Putamen (tissue), 1 donor: ENCODE measurements around the gene CAPN11.
A peak's percentile ranks its signal among the peaks of the same experiment; 100 is the strongest.

ENCODE experiments used
- DNase-seq: peaks from one replicate; pipeline ENCODE4 v3.0.0-alpha.2; 2016; ENCODE audit warnings: low spot score

CAPN11 gene

DNA sequence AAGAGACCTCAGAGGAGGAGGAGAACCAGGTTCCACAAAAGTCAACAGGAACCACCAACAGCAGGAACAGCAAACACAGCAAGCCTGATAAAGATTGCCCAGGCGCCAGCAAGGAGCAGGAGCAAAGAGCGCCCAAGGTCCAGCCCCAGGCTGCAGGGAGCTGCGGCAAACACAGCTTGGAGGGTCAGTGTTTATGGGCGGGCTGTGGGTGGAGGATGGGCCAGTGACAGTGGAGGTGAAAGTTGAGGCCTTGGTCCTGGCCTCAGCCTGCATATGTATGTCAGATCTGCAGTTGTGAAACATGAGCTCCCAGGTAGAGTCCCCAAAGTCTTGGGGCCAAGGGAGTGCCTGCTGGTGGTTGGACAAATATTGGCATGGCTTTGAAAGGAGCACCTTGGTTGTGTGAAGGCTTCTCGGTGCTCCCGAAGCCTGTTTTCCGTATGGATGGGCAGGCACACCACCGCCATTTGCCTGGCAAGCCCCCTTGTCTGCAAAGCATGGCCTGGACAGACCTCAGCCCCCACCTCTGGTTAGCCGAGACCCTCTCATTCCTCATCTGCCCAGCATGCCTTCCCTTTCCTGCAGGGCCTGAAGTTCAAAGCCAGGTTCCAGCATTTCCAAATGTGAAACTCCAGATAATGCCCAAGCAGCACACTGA lies 2.0 kb upstream of the CAPN11 start:
- DNase-seq, result no peak

DNA sequence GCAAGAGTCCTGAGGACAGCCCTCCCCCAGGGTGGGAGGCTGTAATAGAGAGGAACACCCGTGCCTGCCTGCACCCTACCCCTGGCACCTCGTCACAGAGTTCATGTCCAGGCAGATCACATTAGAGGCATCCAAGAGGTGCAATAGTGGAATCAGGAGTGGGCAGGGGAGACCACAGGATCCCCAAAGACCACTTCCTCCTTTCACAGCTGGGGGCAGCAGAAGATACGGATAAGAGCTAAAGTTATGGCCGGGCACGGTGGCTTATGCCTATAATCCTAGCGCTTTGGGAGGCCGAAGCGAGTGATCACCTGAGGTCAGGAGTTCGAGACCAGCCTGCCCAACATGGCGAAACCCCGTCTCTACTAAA lies 1.5 kb upstream of the CAPN11 start:
- no peak for DNase-seq

DNA sequence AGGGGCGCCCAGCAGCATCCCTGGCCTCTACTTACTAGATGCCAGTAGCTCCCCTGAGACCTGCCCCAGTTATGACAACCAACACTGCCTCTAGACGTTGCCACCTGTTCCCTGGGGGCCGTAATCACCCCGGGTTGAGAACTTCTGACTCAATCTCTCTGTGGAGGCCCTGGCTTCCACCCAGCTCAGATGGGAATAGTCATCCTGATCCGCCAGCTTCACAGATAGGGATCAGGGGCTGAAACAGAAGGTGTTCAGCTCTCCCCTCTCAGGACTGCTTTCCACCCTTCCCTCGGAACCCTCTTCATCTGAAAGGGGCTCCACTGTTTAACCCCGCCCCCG lies 3.3 kb downstream of the CAPN11 start:
- no peak for DNase-seq

DNA sequence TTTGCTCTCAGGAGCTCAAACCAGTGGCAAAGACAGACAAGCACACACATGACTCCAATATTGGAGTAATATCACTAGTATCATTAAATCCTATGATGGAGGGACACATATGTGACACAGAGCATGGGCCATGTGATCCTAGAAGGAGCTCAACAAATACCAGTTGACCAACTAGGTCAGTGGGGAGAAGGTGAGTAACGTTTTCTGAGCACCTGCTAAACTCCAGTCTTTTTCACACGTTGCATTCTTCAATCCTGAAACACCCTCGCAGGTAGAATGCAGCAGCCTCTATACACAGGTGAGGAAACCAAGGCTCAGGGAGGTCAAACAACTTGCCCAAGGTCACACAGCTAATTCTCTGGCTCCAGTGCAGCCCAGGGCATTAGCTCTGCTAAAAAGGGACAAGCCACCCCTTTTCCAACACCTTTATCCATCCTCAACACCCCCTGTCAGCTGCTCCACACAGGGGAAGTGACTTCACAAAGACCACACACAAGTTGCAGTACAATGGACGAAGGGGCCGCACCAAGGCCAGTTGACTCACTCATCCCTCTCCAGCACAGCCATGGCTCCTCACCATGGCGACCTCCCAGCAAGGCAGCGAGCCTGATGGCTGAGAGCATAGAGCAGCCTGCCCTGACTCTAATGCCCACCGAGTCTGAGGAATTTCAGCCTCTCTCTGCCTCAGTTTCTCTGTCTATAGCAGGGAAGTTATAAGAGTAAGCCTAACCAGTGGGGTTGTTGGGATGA lies 4.4 kb downstream of the CAPN11 start:
- no peak for DNase-seq

DNA sequence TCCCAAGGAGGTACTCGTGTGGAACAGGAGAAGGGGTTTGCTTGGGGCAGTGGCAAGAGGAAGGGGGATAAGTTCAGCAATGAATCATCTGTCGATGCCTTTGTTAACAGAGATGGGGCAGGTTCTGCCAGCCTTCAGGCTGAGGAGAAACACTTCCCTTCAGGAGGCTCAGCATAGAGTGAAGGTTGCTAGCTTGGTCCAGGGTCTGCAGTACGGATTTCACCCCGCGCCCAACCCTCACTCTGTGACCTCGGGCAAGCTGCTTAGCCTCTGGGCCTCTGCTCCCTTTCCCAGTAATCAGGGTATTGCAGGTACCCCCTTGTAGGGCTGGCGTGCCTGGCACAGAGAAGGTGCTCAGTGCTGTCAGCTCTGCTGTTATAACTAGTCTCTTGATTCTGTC lies 7.5 kb downstream of the CAPN11 start:
- no peak for DNase-seq

DNA sequence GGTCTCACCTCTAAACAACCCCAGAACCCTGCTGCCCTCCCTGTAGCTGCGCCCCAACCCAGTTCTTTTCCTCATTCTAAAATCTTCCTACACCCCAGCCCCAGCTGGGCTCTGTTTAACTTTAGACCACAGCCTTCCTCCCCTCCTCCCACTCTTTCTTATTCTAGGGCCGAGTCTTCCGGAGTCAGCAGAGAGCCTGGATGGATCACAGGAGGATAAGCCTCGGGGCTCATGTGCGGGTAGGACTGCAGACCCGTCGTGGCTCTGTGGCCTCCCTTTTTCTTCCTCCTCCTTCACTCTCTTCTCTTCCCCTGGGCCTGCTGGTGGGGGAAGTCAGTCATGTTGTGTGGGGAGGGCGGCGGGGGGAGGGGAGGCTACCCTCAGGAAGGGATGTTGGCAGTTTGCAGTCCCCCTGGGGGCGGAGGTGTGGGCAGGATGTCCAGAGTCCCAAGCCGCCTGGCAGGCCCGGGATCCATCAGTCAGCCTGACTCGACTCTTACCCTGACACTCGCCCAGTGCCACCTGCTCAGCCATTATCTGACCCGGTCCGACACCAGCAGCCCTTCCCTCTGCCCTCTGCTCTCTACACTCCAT lies 8.1 kb downstream of the CAPN11 start:
- no peak for DNase-seq

DNA sequence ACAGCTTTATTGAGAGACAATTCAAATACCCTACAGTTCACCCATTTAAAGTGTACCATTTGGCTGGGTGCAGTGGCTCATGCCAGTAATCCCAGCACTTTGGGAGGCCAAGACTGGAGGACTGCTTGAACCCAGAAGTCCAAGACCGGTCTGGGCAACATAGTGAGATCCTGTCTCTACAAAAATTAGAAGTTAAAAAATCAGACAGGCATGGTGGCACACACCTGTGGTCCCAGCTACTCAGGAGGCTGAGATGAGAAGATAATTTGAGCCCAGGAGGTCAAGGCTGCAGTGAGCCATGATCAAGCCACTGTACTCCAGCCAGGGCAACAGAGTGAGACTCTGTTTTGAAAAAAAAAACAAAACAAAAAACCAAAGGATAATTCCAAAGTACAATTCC lies 8.9 kb downstream of the CAPN11 start:
- DNase-seq, result no peak

DNA sequence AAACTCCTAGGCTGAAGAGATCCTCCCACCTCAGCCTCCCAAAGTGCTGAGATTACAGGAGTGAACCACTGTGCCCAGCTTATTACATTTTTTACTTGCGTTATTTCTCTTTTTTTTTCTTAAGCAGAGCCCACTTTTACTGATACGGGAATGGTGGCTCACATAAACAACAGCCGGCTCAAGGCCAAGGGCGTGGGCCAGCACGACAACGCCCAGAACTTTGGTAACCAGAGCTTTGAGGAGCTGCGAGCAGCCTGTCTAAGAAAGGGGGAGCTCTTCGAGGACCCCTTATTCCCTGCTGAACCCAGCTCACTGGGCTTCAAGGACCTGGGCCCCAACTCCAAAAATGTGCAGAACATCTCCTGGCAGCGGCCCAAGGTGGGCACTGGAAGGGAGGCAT lies 10.5 kb downstream of the CAPN11 start:
- DNase-seq, result no peak

DNA sequence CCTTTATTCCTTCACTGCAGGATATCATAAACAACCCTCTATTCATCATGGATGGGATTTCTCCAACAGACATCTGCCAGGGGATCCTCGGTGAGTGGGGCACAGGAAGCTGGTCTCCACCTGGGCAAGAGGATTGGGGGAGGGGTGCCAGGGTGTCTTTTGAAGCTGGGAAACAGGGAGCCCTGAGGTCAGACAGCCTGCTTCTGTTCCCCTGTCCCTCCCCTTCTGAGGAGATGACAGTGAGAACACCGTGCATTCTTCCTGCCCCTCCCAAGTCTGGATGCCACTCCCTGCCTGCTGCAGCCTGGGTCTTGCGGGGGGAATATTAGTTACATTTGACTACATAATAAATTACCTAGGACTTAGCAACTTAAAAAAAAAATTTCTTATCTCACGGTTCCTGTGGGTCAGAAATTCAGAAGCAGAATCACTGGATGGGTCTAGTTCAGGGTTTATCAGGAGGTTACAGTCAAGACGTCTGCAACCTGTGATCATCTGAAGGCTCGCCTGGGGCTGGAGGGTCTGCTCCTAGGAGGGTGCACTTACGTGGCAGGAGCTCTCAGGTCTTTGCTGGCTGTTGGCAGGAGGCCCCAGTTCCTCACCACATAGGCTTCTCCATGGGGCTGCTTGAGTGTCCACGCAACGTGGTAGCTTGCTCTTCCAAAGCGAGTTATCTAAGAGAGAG lies 11.4 kb downstream of the CAPN11 start:
- no peak for DNase-seq

DNA sequence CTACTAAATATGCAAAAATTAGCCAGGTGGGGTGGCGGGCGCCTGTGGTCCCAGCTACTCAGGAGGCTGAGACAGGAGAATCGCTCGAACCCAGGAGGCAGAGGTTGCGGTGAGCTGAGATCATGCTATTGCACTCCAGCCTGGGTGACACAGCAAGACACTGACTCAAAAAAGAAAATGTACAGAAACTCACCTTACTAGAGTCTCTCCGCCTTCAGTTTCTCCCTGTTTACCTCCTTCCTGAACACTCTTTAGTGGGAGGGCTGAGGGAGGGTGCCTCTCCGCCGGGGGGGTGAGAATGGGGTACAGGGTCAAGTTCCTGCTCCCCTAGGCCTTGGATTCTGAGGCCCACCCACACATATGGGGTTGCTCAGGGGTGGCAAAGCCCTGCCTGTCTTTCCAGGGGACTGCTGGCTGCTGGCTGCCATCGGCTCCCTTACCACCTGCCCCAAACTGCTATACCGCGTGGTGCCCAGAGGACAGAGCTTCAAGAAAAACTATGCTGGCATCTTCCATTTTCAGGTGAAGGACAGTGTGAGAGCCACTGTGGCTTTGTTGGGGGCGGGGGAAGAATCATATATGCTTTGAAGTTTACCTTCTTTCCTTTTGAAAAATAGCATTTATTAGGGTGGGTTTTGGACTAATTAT lies 13.4 kb downstream of the CAPN11 start:
- no peak for DNase-seq

DNA sequence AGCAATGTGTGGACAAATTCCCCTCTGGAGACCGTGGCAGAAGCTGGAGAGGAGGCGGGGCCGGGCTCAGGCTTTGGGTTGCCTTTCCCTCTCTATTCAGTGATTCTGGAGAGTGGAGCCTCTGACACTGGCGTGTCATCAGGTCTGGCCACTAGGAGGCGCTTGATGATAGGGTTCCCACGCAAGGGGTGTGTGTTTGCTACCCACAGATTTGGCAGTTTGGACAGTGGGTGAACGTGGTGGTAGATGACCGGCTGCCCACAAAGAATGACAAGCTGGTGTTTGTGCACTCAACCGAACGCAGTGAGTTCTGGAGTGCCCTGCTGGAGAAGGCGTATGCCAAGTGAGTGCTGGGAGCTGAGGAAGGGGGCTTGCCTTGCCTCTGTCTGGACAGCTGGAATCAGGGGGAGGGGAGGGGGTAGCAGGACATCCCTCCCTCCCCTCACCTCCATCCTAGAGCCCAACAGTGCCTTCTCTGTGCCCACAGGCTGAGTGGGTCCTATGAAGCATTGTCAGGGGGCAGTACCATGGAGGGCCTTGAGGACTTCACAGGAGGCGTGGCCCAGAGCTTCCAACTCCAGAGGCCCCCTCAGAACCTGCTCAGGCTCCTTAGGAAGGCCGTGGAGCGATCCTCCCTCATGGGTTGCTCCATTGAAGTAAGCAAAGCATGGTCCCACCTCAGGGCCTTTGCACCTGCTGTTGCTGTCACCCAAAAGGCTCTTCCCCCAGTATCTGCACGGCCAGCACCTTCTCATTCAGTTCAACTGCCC lies 14.3 kb downstream of the CAPN11 start:
- peak; percentile 59 for DNase-seq

DNA sequence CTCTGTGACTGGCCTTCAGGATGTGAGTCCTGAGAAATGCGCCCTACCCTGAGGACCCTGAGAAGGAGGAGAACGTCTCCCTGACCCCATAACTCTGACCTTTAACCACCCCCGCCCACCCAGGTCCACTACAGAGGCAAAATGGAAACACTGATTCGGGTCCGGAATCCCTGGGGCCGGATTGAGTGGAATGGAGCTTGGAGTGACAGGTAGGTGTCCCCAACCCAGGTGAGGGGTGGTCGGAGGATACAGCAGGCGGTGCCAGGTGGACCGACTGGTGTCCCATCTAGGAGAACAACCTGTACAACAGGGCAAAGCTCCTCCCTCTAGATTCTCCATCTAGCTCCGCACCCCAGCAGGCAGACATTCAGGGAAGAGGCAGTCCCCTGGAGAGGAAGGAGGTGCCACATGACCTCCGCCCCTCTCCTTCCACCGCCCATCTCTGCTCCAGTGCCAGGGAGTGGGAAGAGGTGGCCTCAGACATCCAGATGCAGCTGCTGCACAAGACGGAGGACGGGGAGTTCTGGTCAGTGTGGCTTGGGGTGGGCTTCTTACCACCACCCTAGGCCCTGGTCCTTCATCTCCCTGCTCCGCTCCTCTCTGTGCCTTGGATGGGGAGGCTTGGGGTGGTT lies 17.6 kb downstream of the CAPN11 start:
- DNase-seq, result no peak

DNA sequence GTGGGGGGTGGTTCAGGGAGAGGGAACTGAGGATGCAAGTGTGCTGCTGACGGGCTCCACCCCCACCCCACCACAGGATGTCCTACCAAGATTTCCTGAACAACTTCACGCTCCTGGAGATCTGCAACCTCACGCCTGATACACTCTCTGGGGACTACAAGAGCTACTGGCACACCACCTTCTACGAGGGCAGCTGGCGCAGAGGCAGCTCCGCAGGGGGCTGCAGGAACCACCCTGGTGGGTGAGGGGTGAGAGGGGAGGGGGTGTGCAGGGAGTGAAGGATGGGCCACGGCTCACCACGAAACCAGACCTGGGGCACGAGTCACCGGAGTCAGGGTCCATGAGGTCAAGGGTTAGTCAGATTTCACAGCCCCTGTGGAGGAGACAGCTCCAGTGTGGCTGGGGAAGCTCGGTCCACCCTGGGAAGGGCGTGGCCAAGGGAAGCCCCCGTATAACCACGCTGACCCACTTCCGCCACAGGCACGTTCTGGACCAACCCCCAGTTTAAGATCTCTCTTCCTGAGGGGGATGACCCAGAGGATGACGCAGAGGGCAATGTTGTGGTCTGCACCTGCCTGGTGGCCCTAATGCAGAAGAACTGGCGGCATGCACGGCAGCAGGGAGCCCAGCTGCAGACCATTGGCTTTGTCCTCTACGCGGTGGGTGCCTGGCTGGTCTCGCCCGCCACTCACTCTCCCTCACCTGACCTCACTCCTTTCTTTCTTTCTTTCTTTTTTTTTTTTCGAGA lies 18.3 kb downstream of the CAPN11 start:
- DNase-seq, result no peak

DNA sequence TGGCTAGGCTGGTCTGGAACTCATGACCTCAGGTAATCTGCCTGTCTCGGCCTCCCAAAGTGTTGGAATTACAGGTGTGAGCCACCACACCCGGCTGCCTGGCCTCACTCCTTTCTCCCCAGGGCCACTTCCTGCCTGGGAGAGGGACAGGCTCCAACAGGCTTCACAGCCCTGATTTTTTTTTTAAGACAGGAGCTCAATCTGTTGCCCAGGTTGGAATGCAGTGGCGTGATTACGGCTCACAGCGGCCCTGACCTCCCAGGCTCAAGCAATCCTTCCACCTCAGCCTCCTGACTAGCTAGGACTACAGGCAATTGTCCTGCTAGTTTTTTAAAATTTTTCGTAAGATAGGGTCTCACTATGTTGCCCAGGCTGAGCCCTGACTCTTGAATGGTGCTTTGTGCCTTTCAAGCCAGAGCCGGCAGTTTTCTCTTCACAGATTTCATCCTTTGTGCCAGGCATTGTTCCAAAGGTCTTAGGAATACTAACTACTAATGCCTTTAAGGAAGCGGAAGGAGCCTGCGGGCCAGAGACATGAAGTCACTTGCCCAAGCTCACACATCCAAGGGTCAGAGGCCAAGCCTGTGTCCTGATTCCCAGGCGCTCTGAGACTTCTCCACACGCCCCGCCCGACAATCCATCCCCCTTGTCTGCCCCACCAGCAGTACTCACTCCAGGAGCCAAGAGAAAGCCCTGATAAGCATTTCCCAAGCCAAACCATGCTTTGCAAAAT lies 19.2 kb downstream of the CAPN11 start:
- no peak for DNase-seq

DNA sequence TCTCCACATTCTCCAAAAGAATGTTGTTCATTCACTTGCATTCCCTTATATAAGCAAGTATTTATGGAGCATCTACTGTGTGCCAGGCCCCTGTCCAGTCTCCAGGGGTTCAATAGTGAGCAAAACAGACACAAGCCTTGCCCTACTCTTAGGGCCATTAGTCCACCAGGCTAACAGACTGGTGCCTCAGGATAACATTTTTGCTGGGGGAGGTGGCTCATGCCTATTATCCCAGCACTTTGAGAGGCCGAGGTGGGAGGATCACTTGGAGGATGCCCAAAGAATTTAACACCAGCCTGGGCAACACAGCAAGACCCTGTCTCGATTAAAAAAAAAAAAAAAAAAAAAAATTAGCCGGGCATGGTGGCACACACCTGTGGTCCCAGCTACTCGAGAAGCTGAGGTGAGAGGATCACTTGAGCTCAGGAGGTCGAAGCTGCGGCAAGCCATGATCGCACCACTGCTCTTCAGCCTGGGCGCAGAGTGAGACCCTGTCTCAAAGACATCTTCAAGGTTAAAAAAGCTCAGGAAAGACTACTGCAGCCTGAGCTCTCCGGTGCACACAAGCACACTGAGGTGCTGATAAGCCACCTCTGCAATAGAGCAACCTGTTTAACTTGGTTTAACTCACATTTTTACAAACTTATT lies 19.9 kb downstream of the CAPN11 start:
- DNase-seq, result no peak

DNA sequence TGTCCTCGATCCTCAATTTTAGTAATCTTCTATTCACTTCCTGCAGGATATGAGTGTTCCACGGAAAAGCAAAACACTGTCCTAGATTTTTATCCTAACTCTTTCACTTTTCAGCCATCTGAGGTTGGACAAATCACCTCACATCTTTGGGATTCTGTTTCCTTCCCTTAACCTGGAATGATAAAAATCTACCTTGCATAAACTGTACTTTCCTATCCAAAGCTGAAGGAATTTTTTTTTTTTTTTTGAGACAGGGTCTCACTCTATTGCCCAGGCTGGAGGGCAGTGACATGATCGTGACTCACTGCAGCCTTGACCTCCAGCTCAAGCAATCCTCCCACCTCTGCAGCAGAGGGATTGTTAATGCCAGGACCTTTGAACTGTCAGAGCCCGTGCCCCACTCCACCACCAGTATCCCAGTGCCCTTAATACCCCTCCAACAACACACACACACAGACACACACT lies 20.5 kb downstream of the CAPN11 start:
- DNase-seq, result no peak

DNA sequence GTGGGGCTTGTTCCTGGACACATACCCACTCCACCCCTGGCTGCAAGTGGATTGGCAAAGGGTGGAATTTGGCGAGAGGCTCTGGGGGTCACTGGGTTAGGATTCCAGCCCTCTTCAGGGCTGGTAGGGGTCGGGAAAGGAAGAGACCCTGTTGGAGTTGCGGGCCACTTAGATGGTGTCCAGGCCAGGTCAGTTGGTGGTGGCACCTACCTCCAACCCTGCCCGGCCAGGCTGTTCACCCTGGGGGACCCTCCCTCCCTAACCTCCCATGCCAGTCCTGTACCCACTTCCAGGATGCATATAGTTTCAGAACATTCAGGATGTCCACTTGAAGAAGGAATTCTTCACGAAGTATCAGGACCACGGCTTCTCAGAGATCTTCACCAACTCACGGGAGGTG lies 21.0 kb downstream of the CAPN11 start:
- DNase-seq, result no peak

DNA sequence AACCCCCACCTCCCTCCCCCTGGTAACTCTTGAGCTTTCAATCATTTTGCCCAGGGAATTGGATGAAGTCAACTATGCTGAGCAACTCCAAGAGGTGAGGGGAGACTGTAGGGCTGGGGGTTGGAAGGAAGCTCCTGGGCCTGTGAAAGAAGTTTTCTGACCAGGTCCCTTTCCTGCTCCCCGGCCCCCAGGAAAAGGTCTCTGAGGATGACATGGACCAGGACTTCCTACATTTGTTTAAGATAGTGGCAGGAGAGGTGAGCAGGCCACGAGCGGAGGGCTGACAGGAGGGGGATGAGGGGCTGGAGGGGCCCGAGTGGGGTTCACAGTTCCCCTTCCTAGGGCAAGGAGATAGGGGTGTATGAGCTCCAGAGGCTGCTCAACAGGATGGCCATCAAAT lies 21.8 kb downstream of the CAPN11 start:
- no peak for DNase-seq

DNA sequence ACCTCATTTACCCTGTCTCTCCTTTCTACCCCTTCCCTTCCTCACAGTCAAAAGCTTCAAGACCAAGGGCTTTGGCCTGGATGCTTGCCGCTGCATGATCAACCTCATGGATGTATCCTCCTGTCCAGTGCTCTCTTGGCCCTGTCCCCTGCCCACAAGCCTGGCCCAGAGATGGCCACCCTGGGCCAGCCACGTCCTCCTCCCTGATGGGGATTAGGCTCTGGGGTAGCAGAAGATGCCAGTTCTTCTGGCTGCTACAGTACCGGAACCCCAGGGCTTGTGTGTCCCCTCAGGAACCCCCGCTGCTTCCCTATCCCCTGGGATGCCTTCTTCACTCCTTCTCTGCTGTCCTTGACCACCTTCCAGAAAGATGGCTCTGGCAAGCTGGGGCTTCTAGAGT lies 22.3 kb downstream of the CAPN11 start:
- no peak for DNase-seq
